HepG2 (cell line): ENCODE results near the gene CDC34. TPM values are rescaled to one million over a fixed set of nuclear protein-coding genes. Genes with fewer than 3 reads are reported as not detected.

Experiments
- ELF1 ChIP-seq: sonication (generic); formaldehyde crosslinking; IDR thresholded peaks from 2 replicates; pipeline ENCODE4 v1.4.0; 2020; ENCODE audit warnings: missing genetic modification reagents
- HIVEP1 ChIP-seq: sonication (generic); formaldehyde crosslinking; IDR thresholded peaks from 2 replicates; pipeline ENCODE4 v1.4.0; 2020; ENCODE audit warnings: mild to moderate bottlenecking, missing genetic modification reagents
- HMG20B ChIP-seq: conservative IDR thresholded peaks from 2 replicates; pipeline ENCODE4 v1.6.1; 2016; ENCODE audit warnings: missing genetic modification reagents, missing compliant biosample characterization
- HNF4G ChIP-seq, 2 experiments: sonication (generic) in 1 of 2; formaldehyde crosslinking in 1 of 2; IDR thresholded peaks; 2 replicates each; pipeline versions ENCODE4 v1.4.0 to v1.6.1; 2011 to 2020; ENCODE audit warnings: borderline replicate concordance in 2 of 2, low read depth in 2 of 2, mild to moderate bottlenecking in 2 of 2, low read length in 1 of 2, missing genetic modification reagents in 1 of 2, moderate library complexity in 1 of 2
- HOXA3 ChIP-seq: sonication (generic); formaldehyde crosslinking; IDR thresholded peaks from 2 replicates; pipeline ENCODE4 v1.5.0; 2020; ENCODE audit warnings: missing genetic modification reagents
- ISX ChIP-seq: sonication (generic); formaldehyde crosslinking; conservative IDR thresholded peaks from 2 replicates; pipeline ENCODE4 v1.5.0; 2020; ENCODE audit warnings: missing genetic modification reagents
- LCORL ChIP-seq, 2 experiments: fragments of 450-650 bp in 1 of 2; sonication (generic) in 1 of 2; formaldehyde crosslinking in 1 of 2; IDR thresholded peaks; 2 replicates each; pipeline versions ENCODE4 v1.5.0 to v1.6.1; 2017 to 2020; ENCODE audit warnings: antibody characterized with exemption in 1 of 2, missing genetic modification reagents in 1 of 2
- MXI1 ChIP-seq: IDR thresholded peaks from 3 replicates; pipeline ENCODE4 v1.6.1; 2012; ENCODE audit warnings: low read depth, low read length, inconsistent platforms, borderline replicate concordance
- NCOA2 ChIP-seq: sonication (generic); formaldehyde crosslinking; IDR thresholded peaks from 2 replicates; pipeline ENCODE4 v1.8.0; 2022; ENCODE audit warnings: inconsistent platforms
- NFIC ChIP-seq: IDR thresholded peaks from 2 replicates; pipeline ENCODE4 v1.6.1; 2012; ENCODE audit warnings: mild to moderate bottlenecking, low read length, inconsistent platforms
- NKX3-1 ChIP-seq: sonication (generic); formaldehyde crosslinking; IDR thresholded peaks from 2 replicates; pipeline ENCODE4 v1.5.0; 2020; ENCODE audit warnings: missing genetic modification reagents
- RFX3 ChIP-seq: IDR thresholded peaks from 2 replicates; pipeline ENCODE4 v1.6.1; 2016; ENCODE audit warnings: missing biosample characterization, missing genetic modification reagents
- SKI ChIP-seq: fragments of 450-650 bp; IDR thresholded peaks from one replicate; pipeline ENCODE4 v1.6.1; 2018; ENCODE audit warnings: mild to moderate bottlenecking; ENCODE audit not compliant: partially characterized antibody
- SNRNP70 ChIP-seq: fragments of 200-400 bp; formaldehyde crosslinking; IDR thresholded peaks from 2 replicates; pipeline ENCODE4 v1.6.1; 2017; ENCODE audit warnings: mild to moderate bottlenecking, low read depth, low read length, moderate library complexity
- THAP11 ChIP-seq: IDR thresholded peaks from 2 replicates; pipeline ENCODE4 v1.6.1; 2016; ENCODE audit warnings: missing biosample characterization, missing genetic modification reagents
- ZBTB20 ChIP-seq: sonication (generic); formaldehyde crosslinking; IDR thresholded peaks from 2 replicates; pipeline ENCODE4 v1.8.1; 2023; ENCODE audit warnings: missing genetic modification reagents, low read depth, mild to moderate bottlenecking, borderline replicate concordance
- ZMYM4 ChIP-seq: sonication (generic); formaldehyde crosslinking; IDR thresholded peaks from 2 replicates; pipeline ENCODE4 v1.8.1; 2023; ENCODE audit warnings: mild to moderate bottlenecking, missing genetic modification reagents
- ZNF501 ChIP-seq: sonication (generic); formaldehyde crosslinking; IDR thresholded peaks from 2 replicates; pipeline ENCODE4 v1.5.1; 2020; ENCODE audit warnings: mild to moderate bottlenecking, moderate library complexity, missing genetic modification reagents
- ZNF564 ChIP-seq: sonication (generic); formaldehyde crosslinking; IDR thresholded peaks from 2 replicates; pipeline ENCODE4 v1.8.1; 2023; ENCODE audit warnings: mild to moderate bottlenecking, missing genetic modification reagents
- ZSCAN9 ChIP-seq: IDR thresholded peaks from 2 replicates; pipeline ENCODE4 v1.6.1; 2016; ENCODE audit warnings: borderline replicate concordance
- polyA plus RNA-seq, 8 experiments: library from polyadenylated mRNA; depleted of rRNA in 3 of 8; stranded (reverse) in 7 of 8; unstranded in 1 of 8; fragments of >200 nt; fragmentation: Illumina TruSeq in 4 of 8; extraction: Trizol in 4 of 8; gene quantifications; 2 replicates each; pipeline versions ENCODE4 v1.2.1 to v1.2.3, GENCODE V29; 2011 to 2016; ENCODE audit warnings: low read depth in 4 of 8, missing spikeins in 1 of 8, mixed read lengths in 1 of 8; ENCODE audit not compliant: insufficient read depth in 1 of 8
- total RNA-seq, 5 experiments: library from RNA; depleted of rRNA; stranded (reverse); fragments of >200 nt; fragmentation: Illumina TruSeq; extraction: Trizol; gene quantifications; 2 replicates each; pipeline ENCODE4 v1.2.3, GENCODE V29; 2016; ENCODE audit warnings: low read depth in 1 of 5
- TF ChIP-seq, protein P1 (sequence below): sonication (generic); formaldehyde crosslinking; IDR thresholded peaks from 2 replicates; pipeline ENCODE4 v1.5.1; 2020; ENCODE audit warnings: missing genetic modification reagents, mild to moderate bottlenecking, borderline replicate concordance
- TF ChIP-seq, protein P2 (sequence below): sonication (generic); formaldehyde crosslinking; IDR thresholded peaks from 2 replicates; pipeline ENCODE4 v1.8.0; 2023; ENCODE audit warnings: mild to moderate bottlenecking, missing genetic modification reagents
- TF ChIP-seq, protein P3 (sequence below): sonication (generic); formaldehyde crosslinking; IDR thresholded peaks from 2 replicates; pipeline ENCODE4 v1.5.1; 2020; ENCODE audit warnings: mild to moderate bottlenecking, missing genetic modification reagents, moderate library complexity
- TF ChIP-seq, protein P4 (sequence below): sonication (generic); formaldehyde crosslinking; IDR thresholded peaks from 2 replicates; pipeline ENCODE4 v1.5.0; 2020; ENCODE audit warnings: mild to moderate bottlenecking, missing genetic modification reagents

Gene CDC34
- total and polyA plus RNA-seq, 2 of the 13 experiments (the other 11 are each of a cell fraction or from before 2014, with no cell fraction given): 138 to 150 TPM

DNA sequence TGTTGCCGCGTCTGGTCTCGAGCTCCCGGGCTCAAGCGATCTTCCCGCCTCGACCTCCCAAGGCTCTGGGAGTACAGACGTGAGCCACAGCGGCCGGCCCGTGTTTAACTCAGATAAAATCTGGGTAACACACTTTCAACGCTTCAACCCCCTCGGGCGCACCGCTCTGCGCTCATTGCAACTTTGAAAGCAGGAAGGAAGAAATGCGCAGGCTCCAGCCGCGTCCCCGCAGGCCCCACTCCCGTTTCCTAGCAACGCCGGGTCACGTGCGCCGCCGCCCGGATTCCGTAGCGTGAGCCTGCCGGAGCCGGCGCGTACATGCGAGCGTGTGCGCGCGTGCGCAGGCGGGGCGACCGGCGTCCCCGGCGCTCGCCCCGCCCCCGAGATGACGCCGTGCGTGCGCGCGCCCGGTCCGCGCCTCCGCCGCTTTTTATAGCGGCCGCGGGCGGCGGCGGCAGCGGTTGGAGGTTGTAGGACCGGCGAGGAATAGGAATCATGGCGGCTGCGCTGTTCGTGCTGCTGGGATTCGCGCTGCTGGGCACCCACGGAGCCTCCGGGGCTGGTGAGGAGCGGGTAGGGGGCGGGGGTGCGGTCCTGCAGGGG is 40.7 kb downstream of the CDC34 start, which contains the start of gene BSG (continued):
- TF ChIP-seq, protein P1, sequence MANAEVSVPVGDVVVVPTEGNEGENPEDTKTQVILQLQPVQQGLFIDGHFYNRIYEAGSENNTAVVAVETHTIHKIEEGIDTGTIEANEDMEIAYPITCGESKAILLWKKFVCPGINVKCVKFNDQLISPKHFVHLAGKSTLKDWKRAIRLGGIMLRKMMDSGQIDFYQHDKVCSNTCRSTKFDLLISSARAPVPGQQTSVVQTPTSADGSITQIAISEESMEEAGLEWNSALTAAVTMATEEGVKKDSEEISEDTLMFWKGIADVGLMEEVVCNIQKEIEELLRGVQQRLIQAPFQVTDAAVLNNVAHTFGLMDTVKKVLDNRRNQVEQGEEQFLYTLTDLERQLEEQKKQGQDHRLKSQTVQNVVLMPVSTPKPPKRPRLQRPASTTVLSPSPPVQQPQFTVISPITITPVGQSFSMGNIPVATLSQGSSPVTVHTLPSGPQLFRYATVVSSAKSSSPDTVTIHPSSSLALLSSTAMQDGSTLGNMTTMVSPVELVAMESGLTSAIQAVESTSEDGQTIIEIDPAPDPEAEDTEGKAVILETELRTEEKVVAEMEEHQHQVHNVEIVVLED (CRISPR knock-in tag): peak; percentile 91
- TF ChIP-seq NKX3-1 (CRISPR knock-in tag): peak; percentile 37; the same call in 1 of the 2 replicates
- TF ChIP-seq ZNF564 (CRISPR knock-in tag): peak; percentile 70
- peak; percentile 88 for TF ChIP-seq ZSCAN9 (CRISPR knock-in tag)
- TF ChIP-seq RFX3 (CRISPR knock-in tag): peak; percentile 84
- no peak for TF ChIP-seq HMG20B (CRISPR knock-in tag)
- peak; percentile 63 for TF ChIP-seq THAP11
- TF ChIP-seq HNF4G (IDR thresholded peaks at IDR 0.05; ENCODE audit: borderline replicate concordance, low read depth, low read length): peak; percentile 32; the same call in 1 of the 2 replicates
- no peak for TF ChIP-seq HNF4G (CRISPR knock-in tag; IDR thresholded peaks at IDR 0.05; ENCODE audit: borderline replicate concordance, low read depth)
- TF ChIP-seq SKI: peak; percentile 62
- peak; percentile 53; the same call in 1 of the 2 replicates for TF ChIP-seq ISX (CRISPR knock-in tag)
- TF ChIP-seq ELF1: peak; percentile 65
- TF ChIP-seq MXI1: peak; percentile 93
- TF ChIP-seq HOXA3: peak; percentile 69
- TF ChIP-seq, protein P2, sequence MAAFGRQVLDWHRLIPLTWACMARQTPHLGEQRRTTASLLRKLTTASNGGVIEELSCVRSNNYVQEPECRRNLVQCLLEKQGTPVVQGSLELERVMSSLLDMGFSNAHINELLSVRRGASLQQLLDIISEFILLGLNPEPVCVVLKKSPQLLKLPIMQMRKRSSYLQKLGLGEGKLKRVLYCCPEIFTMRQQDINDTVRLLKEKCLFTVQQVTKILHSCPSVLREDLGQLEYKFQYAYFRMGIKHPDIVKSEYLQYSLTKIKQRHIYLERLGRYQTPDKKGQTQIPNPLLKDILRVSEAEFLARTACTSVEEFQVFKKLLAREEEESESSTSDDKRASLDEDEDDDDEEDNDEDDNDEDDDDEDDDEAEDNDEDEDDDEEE (CRISPR knock-in tag): peak; percentile 83; the same call in 1 of the 2 replicates
- peak; percentile 16; the same call in 1 of the 2 replicates for TF ChIP-seq NCOA2 (CRISPR knock-in tag)
- no peak for TF ChIP-seq HIVEP1 (CRISPR knock-in tag)
- peak; percentile 64 for TF ChIP-seq ZMYM4
- TF ChIP-seq, protein P3, sequence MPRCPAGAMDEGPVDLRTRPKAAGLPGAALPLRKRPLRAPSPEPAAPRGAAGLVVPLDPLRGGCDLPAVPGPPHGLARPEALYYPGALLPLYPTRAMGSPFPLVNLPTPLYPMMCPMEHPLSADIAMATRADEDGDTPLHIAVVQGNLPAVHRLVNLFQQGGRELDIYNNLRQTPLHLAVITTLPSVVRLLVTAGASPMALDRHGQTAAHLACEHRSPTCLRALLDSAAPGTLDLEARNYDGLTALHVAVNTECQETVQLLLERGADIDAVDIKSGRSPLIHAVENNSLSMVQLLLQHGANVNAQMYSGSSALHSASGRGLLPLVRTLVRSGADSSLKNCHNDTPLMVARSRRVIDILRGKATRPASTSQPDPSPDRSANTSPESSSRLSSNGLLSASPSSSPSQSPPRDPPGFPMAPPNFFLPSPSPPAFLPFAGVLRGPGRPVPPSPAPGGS (CRISPR knock-in tag): peak; percentile 61; the same call in 1 of the 2 replicates
- TF ChIP-seq ZBTB20 (CRISPR knock-in tag): 0 out of 2 replicates have a peak, but pooled peaks have one; percentile 32
- TF ChIP-seq LCORL (IDR thresholded peaks at IDR 0.05): no peak
- TF ChIP-seq LCORL (CRISPR knock-in tag; IDR thresholded peaks at IDR 0.05): peak; percentile 71; the same call in 1 of the 2 replicates
- TF ChIP-seq SNRNP70: no peak
- no peak for TF ChIP-seq NFIC
- no peak for TF ChIP-seq ZNF501 (CRISPR knock-in tag)
- TF ChIP-seq, protein P4, sequence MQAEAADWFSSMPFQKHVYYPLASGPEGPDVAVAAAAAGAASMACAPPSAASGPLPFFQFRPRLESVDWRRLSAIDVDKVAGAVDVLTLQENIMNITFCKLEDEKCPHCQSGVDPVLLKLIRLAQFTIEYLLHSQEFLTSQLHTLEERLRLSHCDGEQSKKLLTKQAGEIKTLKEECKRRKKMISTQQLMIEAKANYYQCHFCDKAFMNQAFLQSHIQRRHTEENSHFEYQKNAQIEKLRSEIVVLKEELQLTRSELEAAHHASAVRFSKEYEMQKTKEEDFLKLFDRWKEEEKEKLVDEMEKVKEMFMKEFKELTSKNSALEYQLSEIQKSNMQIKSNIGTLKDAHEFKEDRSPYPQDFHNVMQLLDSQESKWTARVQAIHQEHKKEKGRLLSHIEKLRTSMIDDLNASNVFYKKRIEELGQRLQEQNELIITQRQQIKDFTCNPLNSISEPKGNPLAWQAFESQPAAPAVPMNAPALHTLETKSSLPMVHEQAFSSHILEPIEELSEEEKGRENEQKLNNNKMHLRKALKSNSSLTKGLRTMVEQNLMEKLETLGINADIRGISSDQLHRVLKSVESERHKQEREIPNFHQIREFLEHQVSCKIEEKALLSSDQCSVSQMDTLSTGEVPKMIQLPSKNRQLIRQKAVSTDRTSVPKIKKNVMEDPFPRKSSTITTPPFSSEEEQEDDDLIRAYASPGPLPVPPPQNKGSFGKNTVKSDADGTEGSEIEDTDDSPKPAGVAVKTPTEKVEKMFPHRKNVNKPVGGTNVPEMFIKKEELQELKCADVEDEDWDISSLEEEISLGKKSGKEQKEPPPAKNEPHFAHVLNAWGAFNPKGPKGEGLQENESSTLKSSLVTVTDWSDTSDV (CRISPR knock-in tag): no peak
